Measurements from ENCODE around the gene MAF.

Gene MAF

DNA sequence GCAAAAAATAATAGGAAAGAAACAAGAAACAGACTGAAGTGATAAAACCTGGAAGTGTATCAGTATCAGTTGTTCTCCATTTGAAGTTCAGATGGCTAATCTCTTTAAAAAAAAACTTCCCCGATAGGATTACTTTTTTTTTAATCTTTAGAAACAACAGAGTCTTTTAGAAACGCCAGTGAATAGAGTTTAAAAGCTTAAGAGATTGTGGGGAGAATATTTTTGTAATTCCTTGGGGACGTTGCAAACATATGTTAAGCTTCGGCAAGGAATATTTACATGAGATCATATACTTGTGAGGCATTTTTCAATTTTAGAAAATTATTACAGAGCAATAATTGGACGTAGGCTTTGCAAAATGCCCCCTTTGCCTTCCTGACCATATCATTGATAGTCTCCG, 13.2 kb downstream of the MAF start:
- no peak for DNase-seq

DNA sequence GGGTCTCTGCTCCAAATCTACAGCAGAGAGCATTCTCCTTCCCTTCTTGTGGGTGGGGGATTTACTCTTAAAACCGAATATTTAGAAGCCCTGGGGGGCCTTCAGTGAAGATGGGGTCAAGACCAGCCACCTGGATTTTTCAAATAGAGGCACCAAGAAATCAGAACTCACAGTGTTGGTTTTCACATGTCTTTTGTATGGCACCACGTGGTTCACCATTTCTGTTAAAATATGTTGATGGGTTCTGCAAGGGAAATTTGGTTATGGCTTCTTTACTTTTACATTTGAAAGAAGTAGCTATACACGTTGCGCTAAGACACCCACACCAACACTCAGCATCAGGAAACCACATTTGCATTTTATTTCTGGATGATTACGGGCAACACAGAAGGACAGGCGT, 17.7 kb downstream of the MAF start:
- DNase-seq = no peak

DNA sequence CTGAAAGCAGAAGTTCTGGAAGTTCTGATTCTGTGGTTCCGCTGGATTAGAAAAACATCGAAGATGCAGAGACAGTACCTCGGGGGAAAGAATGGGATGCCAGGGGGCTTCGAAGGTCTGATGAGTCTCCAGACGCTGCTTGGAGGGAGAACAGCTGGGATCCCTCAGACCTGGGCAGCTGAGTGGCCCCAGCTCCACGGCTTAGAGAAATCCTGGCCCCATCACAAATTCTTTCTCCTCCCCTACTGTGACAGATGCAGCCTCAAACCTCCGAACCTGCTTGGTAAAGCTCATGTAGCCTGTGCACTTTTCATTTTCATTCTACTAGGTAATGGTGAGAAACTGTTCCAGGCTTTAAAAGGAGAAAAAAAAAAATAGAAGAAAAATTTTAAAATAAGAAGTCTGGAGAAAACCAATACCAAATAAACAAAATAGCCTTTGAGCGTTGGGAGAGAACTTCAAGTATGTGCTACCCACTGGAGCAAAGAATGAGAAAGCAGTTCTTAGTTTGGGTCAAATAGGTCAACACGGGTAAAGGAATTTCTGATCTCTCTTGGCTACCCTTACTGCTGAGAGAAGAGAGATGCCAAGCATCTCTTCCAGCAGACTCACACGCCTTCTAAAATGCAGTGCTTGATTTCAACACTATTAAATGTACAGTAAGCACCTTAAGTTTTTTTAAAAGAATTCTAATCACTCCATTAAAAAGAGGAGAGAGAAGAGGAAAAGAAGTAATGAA, 19.9 kb downstream of the MAF start:
- no peak for DNase-seq

DNA sequence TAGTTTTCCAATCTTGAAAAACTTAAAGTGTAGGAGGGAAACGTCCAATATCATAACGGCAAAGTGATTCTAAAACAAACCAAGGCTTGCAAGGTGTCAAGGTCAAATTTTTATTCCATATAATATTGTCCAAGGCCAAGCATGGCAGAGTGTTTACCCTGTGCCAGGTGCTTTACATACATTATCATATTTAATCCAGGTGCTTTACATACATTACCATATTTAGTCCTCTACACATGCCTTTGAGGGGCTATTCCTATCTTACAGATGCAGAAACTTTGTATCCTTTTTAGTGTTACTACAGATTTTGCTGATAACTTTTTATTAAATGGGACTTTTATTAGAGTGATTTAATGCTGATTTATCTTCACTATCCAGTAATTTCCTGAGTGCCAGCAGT, 23.9 kb downstream of the MAF start:
- DNase-seq = no peak

DNA sequence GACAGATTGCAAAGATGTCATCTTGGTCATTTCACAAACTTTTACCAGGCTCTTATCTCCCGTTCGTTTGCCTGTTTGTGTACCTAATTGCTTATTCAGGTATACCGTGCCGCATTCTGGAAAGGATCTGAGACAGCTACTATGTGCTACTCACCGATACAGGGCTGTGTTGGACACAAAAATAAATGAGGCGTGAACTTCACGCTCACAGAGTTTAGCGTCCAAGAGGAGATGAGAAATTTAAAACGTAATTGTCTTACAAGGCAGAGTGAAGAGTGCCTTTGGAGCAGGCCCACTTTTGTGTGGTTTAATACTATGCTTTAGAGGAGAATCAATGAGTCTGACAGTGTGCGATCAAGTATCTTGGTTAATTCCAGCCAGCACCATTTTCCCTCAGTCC, 26.7 kb downstream of the MAF start:
- no peak for DNase-seq

DNA sequence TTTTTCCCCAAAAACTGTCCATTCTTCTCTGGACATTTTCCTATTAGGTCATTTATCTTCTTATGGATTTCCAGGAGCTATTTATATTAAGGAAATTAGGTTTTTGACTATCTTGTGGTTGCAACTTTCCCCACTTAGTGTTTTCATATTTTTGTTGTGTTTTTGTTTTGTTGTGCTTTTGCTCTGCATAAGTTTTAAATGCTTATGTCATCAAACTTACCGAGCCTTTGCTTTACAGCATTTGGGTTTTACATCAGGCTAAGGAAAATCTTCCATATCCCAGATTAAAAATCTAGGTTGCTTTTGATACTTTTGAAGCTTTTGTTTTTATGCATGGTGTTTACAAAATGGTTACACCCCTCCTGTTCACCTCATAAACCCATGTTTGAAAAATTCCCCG, 27.5 kb downstream of the MAF start:
- no peak for DNase-seq

DNA sequence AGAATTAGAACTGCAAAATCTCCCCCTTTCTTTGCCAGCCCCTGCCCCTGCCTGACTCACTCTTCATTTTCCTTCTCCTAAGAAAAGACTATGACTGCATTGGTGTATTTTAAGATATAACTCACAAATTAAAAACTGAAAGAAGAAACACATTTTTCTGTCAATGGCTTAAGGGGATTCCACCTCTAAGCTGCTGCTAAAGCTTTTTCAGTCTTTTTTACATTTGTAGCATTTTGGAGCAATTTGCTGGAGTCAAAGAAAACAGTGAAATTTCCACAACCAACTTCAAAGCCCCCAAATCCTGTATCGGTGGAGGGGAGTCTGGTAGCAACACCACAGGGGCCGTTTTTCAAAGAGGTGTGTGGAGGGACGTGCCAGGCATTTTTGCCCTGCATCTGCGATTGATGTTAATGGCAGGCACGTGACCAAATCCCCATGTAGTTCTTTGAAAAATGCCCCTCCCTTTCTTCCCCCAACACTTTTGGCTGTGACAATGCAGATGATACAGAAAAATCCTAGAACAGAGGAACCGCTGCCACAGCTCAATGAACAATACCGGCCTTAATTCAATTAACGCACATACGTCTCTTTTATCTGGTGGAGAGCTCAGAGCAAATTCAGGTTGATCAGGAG, 28.5 kb downstream of the MAF start:
- no peak for DNase-seq

DNA sequence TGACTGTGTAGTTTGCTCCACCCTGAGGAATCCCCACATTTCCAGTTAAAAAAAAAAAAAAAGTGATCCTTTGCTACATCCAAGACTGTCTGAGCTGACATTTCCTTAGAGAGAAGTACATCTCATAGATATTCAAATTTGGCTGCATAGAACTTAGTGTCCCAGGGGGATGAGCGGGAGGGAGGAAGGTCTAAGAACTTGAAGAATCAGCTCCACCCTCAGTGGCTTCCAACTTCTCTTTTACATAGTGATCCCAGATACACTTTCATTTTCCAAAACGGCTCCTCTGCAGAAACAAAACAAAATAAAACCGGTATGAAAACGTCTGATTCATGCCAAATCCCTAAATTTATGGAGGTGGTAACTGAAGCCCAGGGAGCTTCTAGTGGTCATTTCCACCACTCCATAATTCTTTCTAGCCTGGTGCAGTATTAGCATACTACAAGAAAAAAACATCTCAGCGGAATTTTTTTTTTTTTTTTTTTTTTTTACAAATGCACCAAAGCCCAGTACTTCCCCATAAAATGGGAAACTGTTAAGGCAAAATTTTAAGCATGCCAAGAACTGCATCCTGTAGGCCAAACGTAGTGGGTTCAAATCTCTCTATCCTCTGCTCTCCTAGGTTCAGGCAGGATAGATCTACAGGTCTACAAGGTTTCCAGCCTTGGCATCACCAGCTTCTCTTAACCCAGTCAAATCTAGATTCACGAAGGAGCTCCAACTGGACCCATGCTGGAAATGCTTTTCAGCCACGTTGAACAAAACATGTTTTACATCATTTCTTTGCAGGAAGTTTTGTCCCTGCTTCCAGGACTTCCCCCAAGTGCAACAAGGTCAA, 29.3 kb downstream of the MAF start:
- no peak for DNase-seq

DNA sequence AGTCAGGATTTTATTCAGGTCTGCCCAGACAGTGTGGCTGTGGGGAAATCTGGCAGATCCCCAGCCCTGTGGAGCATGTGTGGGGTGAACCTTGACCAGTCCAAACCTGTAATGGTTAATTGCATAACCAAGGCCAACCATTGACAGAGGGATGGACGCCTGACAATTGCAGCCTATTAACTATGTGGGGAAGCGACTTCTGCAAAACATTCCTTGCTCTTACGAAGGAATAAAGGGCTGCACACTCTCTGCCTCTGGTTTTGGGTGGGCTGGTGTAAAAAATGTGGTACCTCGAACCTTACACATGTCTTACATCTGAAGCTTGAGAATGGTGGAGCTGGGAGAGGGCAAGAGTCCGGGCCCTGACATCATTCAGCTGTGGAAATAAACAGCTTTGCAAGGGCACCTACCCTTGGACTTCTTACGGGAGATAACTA, 35.8 kb downstream of the MAF start:
- DNase-seq = no peak

DNA sequence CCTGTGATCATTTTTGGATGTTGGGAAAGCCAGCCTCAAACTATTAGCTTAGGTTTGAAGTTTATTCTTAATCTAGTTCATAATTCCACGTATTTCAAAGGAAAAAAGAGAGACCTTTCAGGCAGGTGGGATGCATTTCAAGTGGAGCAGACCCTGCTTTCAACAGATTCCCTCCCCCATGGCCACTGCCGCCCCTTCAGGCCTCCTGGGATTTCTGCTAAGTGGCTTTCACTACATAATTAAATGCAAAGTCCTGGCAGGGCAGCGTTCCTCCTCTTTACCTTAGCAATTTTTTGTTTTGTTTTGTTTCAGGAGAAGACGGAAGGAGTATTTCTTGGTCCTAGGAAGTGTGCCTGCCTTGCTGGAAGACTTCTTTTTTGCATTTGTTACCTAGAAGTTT, 36.6 kb downstream of the MAF start:
- DNase-seq = no peak

DNA sequence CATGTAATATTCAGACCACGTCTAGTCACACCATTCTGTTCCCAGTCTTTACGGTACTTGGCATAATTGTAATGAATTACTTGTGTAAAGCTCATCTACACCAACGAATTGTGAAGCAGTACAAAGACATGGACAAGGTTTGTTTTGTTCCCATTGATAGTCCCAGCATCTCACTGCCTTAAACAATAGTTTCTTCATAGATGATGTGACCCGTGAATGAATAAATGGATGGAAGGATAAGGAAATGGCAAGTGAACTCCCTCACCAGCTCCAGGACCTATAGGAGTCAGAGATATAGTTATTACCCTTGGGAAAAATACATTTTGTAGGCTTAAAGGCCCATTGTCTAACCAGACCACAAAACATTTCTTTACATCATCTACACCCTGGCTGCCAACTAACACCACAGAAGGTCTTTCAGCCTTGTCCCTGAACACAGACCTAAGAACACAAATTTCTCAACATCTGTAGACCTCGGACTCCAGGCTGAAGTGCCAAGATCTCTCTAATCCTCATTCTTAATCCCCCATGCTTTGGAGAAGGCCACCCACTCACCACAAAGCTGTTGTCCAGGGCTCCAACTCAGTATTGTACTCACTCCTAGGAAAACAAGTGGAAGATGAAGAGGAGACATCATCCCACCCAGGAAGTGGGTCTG, 38.2 kb downstream of the MAF start:
- DNase-seq = no peak

DNA sequence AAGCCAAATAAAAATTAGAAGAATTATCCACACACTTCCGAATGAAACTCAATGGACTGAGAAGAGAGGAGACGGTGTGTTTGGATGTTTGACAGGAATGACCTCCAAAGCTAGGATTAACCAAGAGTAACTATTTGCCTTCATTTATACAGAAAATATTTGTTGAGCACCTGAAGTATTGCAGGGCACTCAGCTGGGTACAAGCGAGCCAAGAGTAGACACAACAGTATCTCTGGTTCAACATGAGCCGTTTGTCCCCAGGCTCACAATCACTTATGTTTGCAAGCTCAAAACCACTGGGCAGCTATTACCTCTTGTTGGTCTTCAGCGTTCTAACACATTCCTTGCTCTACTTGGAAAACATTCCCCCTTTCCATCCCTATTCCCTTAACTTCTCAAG, 38.8 kb downstream of the MAF start:
- no peak for DNase-seq

DNA sequence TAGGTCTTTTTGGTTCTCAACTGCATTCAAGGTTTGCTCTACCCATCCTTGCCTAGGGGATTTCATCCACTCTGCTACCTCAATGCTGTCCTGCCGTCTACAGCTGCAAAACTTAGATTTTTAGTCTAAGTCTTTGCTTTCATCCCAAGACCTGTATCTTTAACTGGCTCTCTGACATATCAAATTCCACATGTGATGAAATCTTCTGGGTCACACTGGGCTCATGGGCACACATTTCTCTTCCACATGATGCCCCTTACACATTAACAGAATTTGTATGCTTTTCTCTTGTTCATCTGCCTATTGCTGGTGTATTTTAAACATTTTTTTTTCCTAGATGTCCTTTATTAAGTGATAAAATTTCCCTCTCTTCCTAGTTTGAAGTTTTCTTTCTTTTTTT, 39.6 kb downstream of the MAF start:
- no peak for DNase-seq

DNA sequence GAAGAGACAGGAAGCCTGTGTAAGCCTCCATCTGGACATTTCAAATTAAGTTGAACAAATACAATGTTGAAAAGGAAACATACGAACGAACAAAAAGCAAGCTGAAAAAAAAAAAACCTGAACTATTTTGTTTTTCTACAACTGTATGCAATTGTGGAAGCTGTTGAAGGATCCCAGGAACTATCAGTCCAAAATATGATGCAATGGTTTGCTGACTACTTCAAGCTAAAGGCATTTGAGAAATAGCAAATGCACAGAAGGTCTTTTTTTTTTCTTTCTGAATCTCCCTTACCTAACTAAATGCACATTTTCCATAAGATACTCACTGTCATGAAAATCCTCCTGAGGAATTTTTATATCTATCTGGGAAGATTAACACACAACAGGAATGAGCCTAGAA, 40.2 kb downstream of the MAF start:
- DNase-seq = no peak

DNA sequence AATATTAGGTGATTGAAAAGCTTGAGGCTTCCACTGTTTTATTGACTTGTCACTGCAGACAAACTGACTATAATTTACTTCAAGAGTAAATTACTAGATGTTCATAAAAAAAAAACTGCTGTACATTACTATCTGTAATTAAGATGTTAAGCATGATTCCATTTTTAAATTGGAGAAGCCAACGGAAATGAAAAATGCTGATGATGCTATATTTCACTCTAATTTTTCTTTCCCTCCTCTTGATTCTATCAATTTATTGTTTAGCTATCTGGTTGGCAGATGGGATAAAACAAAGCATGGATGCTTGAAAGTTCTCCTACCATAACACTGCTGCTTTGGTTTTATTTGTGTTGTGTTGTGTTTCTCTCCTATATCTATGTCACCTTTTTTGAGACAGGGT, 41.0 kb downstream of the MAF start:
- no peak for DNase-seq

DNA sequence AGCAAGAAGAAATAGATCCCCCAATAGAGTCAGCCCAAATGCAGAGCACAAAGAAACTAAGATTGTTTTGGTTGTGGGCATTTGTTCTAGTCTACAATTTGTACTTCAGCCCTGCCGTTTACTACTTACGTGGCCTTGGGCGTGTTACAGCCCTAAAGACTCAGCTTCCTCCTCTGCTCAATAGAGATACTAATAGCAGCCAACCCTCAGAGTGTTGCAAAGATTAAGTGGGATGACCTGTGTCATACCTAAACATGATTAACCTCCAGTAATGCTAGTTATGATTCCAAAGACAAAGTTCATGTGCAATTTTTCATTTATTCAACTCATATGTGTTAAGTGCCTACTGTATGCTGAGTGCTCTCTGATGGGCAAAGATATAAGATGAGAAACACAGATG, 43.1 kb downstream of the MAF start:
- no peak for DNase-seq

DNA sequence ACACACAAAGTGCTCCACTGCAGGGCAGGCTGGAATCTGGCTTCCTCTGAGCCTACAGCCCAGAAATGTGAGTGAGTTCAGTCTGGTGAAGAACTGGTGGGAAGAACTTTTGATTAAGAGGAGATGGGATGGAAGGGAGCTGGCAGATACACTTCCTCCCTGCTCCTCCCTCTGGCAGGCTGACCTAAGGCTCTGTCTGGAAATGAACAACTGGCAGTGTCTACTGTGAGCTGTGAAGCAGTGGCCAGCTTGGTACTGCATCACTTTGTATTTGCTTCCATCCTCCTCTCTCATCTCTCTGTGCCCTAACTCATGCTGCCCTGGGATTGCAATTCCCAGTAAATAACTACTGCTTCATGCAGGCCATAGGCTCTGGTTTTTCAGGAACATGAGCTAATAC, 45.6 kb downstream of the MAF start:
- DNase-seq = no peak

DNA sequence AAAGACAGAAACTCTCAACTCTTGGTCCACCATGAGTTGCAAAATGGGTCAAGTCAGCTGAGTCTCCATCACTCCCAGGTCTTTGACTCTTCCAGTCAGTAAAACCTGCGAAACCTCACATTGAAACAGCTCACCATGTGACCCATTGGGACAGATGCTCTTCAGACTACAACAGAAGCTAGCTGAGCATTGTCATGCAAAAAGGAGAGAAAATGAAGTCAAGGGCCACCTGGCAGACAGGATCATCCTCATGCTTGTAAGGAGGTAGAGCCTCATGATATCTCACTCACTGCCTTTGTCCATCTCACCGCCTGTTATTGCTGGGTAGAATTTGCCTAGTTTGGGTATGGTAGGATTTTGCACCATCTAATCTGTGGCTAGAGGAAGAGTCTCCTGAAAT, 50.2 kb downstream of the MAF start:
- DNase-seq = no peak

DNA sequence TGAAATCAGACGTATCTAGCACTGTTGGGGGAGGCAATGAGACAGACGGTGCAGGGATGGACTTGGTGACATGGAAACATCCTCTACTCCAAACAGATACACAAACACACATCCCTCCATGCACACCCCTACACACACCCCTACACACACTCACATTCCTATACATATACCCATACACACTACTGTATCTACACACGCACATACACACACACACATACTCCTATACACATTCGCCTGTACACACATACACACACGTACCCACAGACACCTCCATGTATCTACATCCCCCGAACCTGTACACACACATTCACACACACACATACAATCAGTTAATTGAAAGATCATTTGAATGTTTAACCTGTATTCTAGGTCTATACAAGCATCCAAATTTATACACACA, 53.5 kb downstream of the MAF start:
- DNase-seq = no peak

Data from T-helper 2 cell (primary cell).